SK-N-SH treated with all-trans-retinoic acid at 6 μM for 48 hours (cell line): ENCODE data around the gene ACTG2.

ENCODE experiments used
- ARNTL ChIP-seq: fragments of 450-650 bp; formaldehyde crosslinking; IDR thresholded peaks from 2 replicates; pipeline ENCODE4 v1.5.0; 2020; ENCODE audit warnings: low read depth, mild to moderate bottlenecking, moderate library complexity, borderline replicate concordance
- CSDC2 ChIP-seq: fragments of 250-450 bp; sonication (Bioruptor Pico); IDR thresholded peaks from 2 replicates; pipeline ENCODE4 v1.5.0; 2020; ENCODE audit warnings: mild to moderate bottlenecking, moderate library complexity
- CSRNP3 ChIP-seq: fragments of 250-450 bp; sonication (Bioruptor Pico); IDR thresholded peaks from 2 replicates; pipeline ENCODE4 v1.5.1; 2021; ENCODE audit warnings: mild to moderate bottlenecking, moderate library complexity
- PATZ1 ChIP-seq: fragments of 250-450 bp; sonication (Bioruptor Pico); IDR thresholded peaks from 2 replicates; pipeline ENCODE4 v1.8.0; 2020; ENCODE audit warnings: mild to moderate bottlenecking, moderate library complexity, borderline replicate concordance
- RARB ChIP-seq: fragments of 250-450 bp; sonication (Bioruptor Pico); IDR thresholded peaks from 2 replicates; pipeline ENCODE4 v1.8.0; 2021; ENCODE audit warnings: mild to moderate bottlenecking, moderate library complexity
- TCF4 ChIP-seq: fragments of 250-450 bp; sonication (Bioruptor Pico); IDR thresholded peaks from 2 replicates; pipeline ENCODE4 v1.8.0; 2021; ENCODE audit warnings: mild to moderate bottlenecking, moderate library complexity, borderline replicate concordance
- TOX ChIP-seq: fragments of 250-450 bp; sonication (Bioruptor Pico); IDR thresholded peaks from 2 replicates; pipeline ENCODE4 v1.8.0; 2021; ENCODE audit warnings: mild to moderate bottlenecking, moderate library complexity, borderline replicate concordance
- ZC3H10 ChIP-seq: fragments of 250-450 bp; sonication (Bioruptor Pico); IDR thresholded peaks from 2 replicates; pipeline ENCODE4 v1.5.1; 2021; ENCODE audit warnings: mild to moderate bottlenecking, moderate library complexity
- ZNF70 ChIP-seq: fragments of 450-650 bp; formaldehyde crosslinking; IDR thresholded peaks from 2 replicates; pipeline ENCODE4 v1.5.0; 2020; ENCODE audit warnings: mild to moderate bottlenecking, moderate library complexity

- no peak for TF ChIP-seq RARB (CRISPR knock-in tag)
- TF ChIP-seq CSRNP3 = no peak
- no peak for TF ChIP-seq PATZ1 (CRISPR knock-in tag)
- no peak for TF ChIP-seq TOX
- TF ChIP-seq ZC3H10 (CRISPR knock-in tag) = no peak
- TF ChIP-seq ARNTL (CRISPR knock-in tag) = no peak
- no peak for TF ChIP-seq TCF4
- no peak for TF ChIP-seq ZNF70 (CRISPR knock-in tag)
- TF ChIP-seq CSDC2 (CRISPR knock-in tag) = no peak
Observed at GRCh38 chr2:73915437-73915993, 22.7 kb downstream of the ACTG2 start.
